ENCODE results near the gene PITPNB.

Gene PITPNB

GRCh38 chr22:27877501-27877900 lies 41.6 kb downstream of the PITPNB start:
- Histone ChIP-seq H3K27me3 (ENCODE audit: control insufficient read depth in 1 of 2, insufficient read depth in 2 of 2, low read length in 2 of 2) (no peaks in the 10 kb centered on the region), H3K4me1 (ENCODE audit: insufficient read depth, low read length) (peaks cover 91% of the 10 kb centered on the region), H3K9me3 (ENCODE audit: low read length) (no peaks in the 10 kb centered on the region), H3K9ac (ENCODE audit: low read length) (peak overlapping the region; percentile 9), H3K36me3 (ENCODE audit: insufficient read depth, low read length) (peaks cover 2% of the 10 kb centered on the region), H3K4me3 (ENCODE audit: low read depth in 1 of 2, low read length in 2 of 2) (peak overlapping the region in 1 of 2 donors; percentile 7), H3K27ac (ENCODE audit: low read depth, low read length) (peak overlapping the region; percentile 76)

- Histone ChIP-seq H3K27me3 (ENCODE audit: control insufficient read depth in 1 of 2, insufficient read depth in 2 of 2, low read length in 2 of 2) (no peaks in the 10 kb centered on the region), H3K36me3 (ENCODE audit: insufficient read depth, low read length) (peaks cover 7% of the 10 kb centered on the region), H3K27ac (ENCODE audit: low read depth, low read length) (peak overlapping the region; percentile 76), H3K4me3 (ENCODE audit: low read depth in 1 of 2, low read length in 2 of 2) (no peak overlapping the region), H3K9me3 (ENCODE audit: low read length) (no peaks in the 10 kb centered on the region), H3K9ac (ENCODE audit: low read length) (no peak overlapping the region), H3K4me1 (ENCODE audit: insufficient read depth, low read length) (peaks cover 83% of the 10 kb centered on the region)
These were observed 42.4 kb downstream of the PITPNB start for GRCh38 chr22:27876684-27877083.

GRCh38 chr22:27875951-27876350 lies 43.1 kb downstream of the PITPNB start:
- H3K27ac ChIP-seq (ENCODE audit: low read depth, low read length), result no peak overlapping the region
- H3K9ac ChIP-seq (ENCODE audit: low read length), result no peak overlapping the region

GRCh38 chr22:27874764-27875163 lies 44.3 kb downstream of the PITPNB start:
- Histone ChIP-seq H3K4me3 (ENCODE audit: low read depth in 1 of 2, low read length in 2 of 2) (no peak overlapping the region), H3K9ac (ENCODE audit: low read length) (no peak overlapping the region), H3K9me3 (ENCODE audit: low read length) (no peaks in the 10 kb centered on the region), H3K27me3 (ENCODE audit: control insufficient read depth in 1 of 2, insufficient read depth in 2 of 2, low read length in 2 of 2) (no peaks in the 10 kb centered on the region), H3K36me3 (ENCODE audit: insufficient read depth, low read length) (peaks cover 12% of the 10 kb centered on the region), H3K4me1 (ENCODE audit: insufficient read depth, low read length) (peaks cover 65% of the 10 kb centered on the region), H3K27ac (ENCODE audit: low read depth, low read length) (peak overlapping the region; percentile 35)

More at GRCh38 chr22:27875951-27876350, 43.1 kb downstream of the PITPNB start:
- Histone ChIP-seq H3K9me3 (ENCODE audit: low read length) (no peaks in the 10 kb centered on the region), H3K27me3 (ENCODE audit: control insufficient read depth in 1 of 2, insufficient read depth in 2 of 2, low read length in 2 of 2) (no peaks in the 10 kb centered on the region), H3K4me3 (ENCODE audit: low read depth in 1 of 2, low read length in 2 of 2) (no peak overlapping the region), H3K4me1 (ENCODE audit: insufficient read depth, low read length) (peaks cover 76% of the 10 kb centered on the region), H3K36me3 (ENCODE audit: insufficient read depth, low read length) (peaks cover 12% of the 10 kb centered on the region)

GRCh38 chr22:27874185-27874584 lies 44.9 kb downstream of the PITPNB start:
- peaks cover 64% of the 10 kb centered on the region for H3K4me1 ChIP-seq (ENCODE audit: insufficient read depth, low read length)
- no peak overlapping the region for H3K9ac ChIP-seq (ENCODE audit: low read length)

DNA sequence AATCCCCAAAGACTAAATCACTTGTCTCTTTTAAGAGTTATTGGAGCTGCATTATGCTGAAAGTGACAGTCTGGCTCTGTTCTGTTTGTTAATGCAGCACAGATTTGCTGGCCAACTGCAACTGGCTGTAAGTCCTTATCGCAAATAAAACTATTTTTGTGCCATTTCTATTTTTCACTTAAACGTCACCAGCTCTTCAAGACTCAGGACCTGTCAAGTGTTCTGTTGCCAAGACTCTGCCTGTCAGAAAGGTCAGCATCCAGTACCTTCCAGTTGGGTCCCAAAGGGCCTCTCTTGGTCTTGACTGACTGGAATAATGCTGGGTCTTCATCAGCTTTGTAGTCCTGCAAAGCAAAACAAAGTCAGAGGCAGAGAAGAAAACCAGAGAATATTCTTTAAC lies 45.6 kb downstream of the PITPNB start:
- Histone ChIP-seq H3K4me1 (ENCODE audit: insufficient read depth, low read length) (peaks cover 63% of the 10 kb centered on the region), H3K9me3 (ENCODE audit: low read length) (no peaks in the 10 kb centered on the region), H3K4me3 (ENCODE audit: low read depth in 1 of 2, low read length in 2 of 2) (peak overlapping the region in 1 of 2 donors; percentile 24), H3K9ac (ENCODE audit: low read length) (no peak overlapping the region), H3K36me3 (ENCODE audit: insufficient read depth, low read length) (peaks cover 12% of the 10 kb centered on the region), H3K27me3 (ENCODE audit: control insufficient read depth in 1 of 2, insufficient read depth in 2 of 2, low read length in 2 of 2) (no peaks in the 10 kb centered on the region), H3K27ac (ENCODE audit: low read depth, low read length) (peak overlapping the region; percentile 35)

More at GRCh38 chr22:27874185-27874584, 44.9 kb downstream of the PITPNB start:
- H3K9me3 ChIP-seq (ENCODE audit: low read length), result no peaks in the 10 kb centered on the region
- H3K27me3 ChIP-seq (ENCODE audit: control insufficient read depth in 1 of 2, insufficient read depth in 2 of 2, low read length in 2 of 2), result no peaks in the 10 kb centered on the region
- H3K27ac ChIP-seq (ENCODE audit: low read depth, low read length), result peak overlapping the region; percentile 35
- H3K4me3 ChIP-seq (ENCODE audit: low read depth in 1 of 2, low read length in 2 of 2), result peak overlapping the region in 1 of 2 donors; percentile 24
- H3K36me3 ChIP-seq (ENCODE audit: insufficient read depth, low read length), result peaks cover 12% of the 10 kb centered on the region

GRCh38 chr22:27872488-27872887 lies 46.6 kb downstream of the PITPNB start:
- Histone ChIP-seq H3K4me3 (ENCODE audit: low read depth in 1 of 2, low read length in 2 of 2) (no peak overlapping the region), H3K9ac (ENCODE audit: low read length) (no peak overlapping the region), H3K27ac (ENCODE audit: low read depth, low read length) (peak overlapping the region; percentile 35), H3K9me3 (ENCODE audit: low read length) (no peaks in the 10 kb centered on the region), H3K36me3 (ENCODE audit: insufficient read depth, low read length) (peaks cover 12% of the 10 kb centered on the region), H3K4me1 (ENCODE audit: insufficient read depth, low read length) (peaks cover 62% of the 10 kb centered on the region), H3K27me3 (ENCODE audit: control insufficient read depth in 1 of 2, insufficient read depth in 2 of 2, low read length in 2 of 2) (no peaks in the 10 kb centered on the region)

GRCh38 chr22:27871306-27872014 lies 47.6 kb downstream of the PITPNB start:
- no peak overlapping the region for H3K27ac ChIP-seq (ENCODE audit: low read depth, low read length)
- no peak overlapping the region for H3K4me3 ChIP-seq (ENCODE audit: low read depth in 1 of 2, low read length in 2 of 2)
- H3K9ac ChIP-seq (ENCODE audit: low read length), result no peak overlapping the region
- peaks cover 12% of the 10 kb centered on the region for H3K36me3 ChIP-seq (ENCODE audit: insufficient read depth, low read length)
- no peaks in the 10 kb centered on the region for H3K9me3 ChIP-seq (ENCODE audit: low read length)
- peaks cover 62% of the 10 kb centered on the region for H3K4me1 ChIP-seq (ENCODE audit: insufficient read depth, low read length)
- no peaks in the 10 kb centered on the region for H3K27me3 ChIP-seq (ENCODE audit: control insufficient read depth in 1 of 2, insufficient read depth in 2 of 2, low read length in 2 of 2)

GRCh38 chr22:27870234-27871191 lies 48.5 kb downstream of the PITPNB start:
- Histone ChIP-seq H3K27ac (ENCODE audit: low read depth, low read length) (peak overlapping the region; percentile 25), H3K4me3 (ENCODE audit: low read depth in 1 of 2, low read length in 2 of 2) (no peak overlapping the region), H3K9me3 (ENCODE audit: low read length) (no peaks in the 10 kb centered on the region), H3K9ac (ENCODE audit: low read length) (no peak overlapping the region), H3K4me1 (ENCODE audit: insufficient read depth, low read length) (peaks cover 62% of the 10 kb centered on the region), H3K36me3 (ENCODE audit: insufficient read depth, low read length) (peaks cover 12% of the 10 kb centered on the region), H3K27me3 (ENCODE audit: control insufficient read depth in 1 of 2, insufficient read depth in 2 of 2, low read length in 2 of 2) (no peaks in the 10 kb centered on the region)

GRCh38 chr22:27868732-27869282 lies 50.2 kb downstream of the PITPNB start:
- peak overlapping the region; percentile 71 for H3K27ac ChIP-seq (ENCODE audit: low read depth, low read length)
- H3K36me3 ChIP-seq (ENCODE audit: insufficient read depth, low read length), result peaks cover 12% of the 10 kb centered on the region
- H3K27me3 ChIP-seq (ENCODE audit: control insufficient read depth in 1 of 2, insufficient read depth in 2 of 2, low read length in 2 of 2), result no peaks in the 10 kb centered on the region
- peak overlapping the region in 1 of 2 donors; percentile 4 for H3K4me3 ChIP-seq (ENCODE audit: low read depth in 1 of 2, low read length in 2 of 2)
- H3K9ac ChIP-seq (ENCODE audit: low read length), result peak overlapping the region; percentile 9
- H3K4me1 ChIP-seq (ENCODE audit: insufficient read depth, low read length), result peaks cover 54% of the 10 kb centered on the region
- H3K9me3 ChIP-seq (ENCODE audit: low read length), result no peaks in the 10 kb centered on the region

Measured in muscle layer of colon (tissue), 2 donors.